Activated CD8-positive, alpha-beta memory T cell treated with anti-CD3 and anti-CD28 coated beads, Interleukin-2, amount 10 ng/mL, durations not matched to agents 7 days and 5 days (primary cell): ENCODE data around the gene VSX1. TPM values are rescaled to one million over a fixed set of nuclear protein-coding genes. Genes with fewer than 3 reads are reported as not detected.

Source experiments
- ATAC-seq: fragments of 150-1000 bp; cut with Tn5 transposase; one replicate; pipeline ENCODE4 v1.10.0; 2021; ENCODE audit warnings: moderate library complexity
- CTCF ChIA-PET: fragments of 350-600 bp; sonication (Branson Sonifier 250); formaldehyde crosslinking; loops from one replicate; lab custom pipeline; 2021; ENCODE audit warnings: antibody characterized with exemption; lab: Charles Lee
- DNase-seq: peaks from one replicate; pipeline ENCODE4 v3.0.0-alpha.2; 2020
- H3K27ac Mint-ChIP-seq: one replicate; pipeline ENCODE4 v1.8.0; 2021; ENCODE audit warnings: mild to moderate bottlenecking, mixed read lengths
- H3K27me3 Mint-ChIP-seq: one replicate; pipeline ENCODE4 v1.8.0; 2021; ENCODE audit warnings: mixed read lengths
- H3K36me3 Mint-ChIP-seq: one replicate; pipeline ENCODE4 v1.8.0; 2021; ENCODE audit warnings: mild to moderate bottlenecking, mixed read lengths
- H3K4me1 Mint-ChIP-seq: one replicate; pipeline ENCODE4 v1.8.0; 2021; ENCODE audit warnings: mixed read lengths
- H3K4me3 Mint-ChIP-seq: one replicate; pipeline ENCODE4 v1.8.0; 2021; ENCODE audit warnings: mild to moderate bottlenecking, moderate library complexity, mixed read lengths
- H3K9me3 Mint-ChIP-seq: one replicate; pipeline ENCODE4 v1.8.0; 2022; ENCODE audit warnings: low read depth, mixed read lengths
- total RNA-seq, 2 experiments: library from RNA; stranded (reverse); gene quantifications; one replicate each; pipeline ENCODE4 v1.2.3, GENCODE V29; 2021

VSX1 gene
- total RNA-seq, 2 experiments from 2014 or later: not detected

DNA sequence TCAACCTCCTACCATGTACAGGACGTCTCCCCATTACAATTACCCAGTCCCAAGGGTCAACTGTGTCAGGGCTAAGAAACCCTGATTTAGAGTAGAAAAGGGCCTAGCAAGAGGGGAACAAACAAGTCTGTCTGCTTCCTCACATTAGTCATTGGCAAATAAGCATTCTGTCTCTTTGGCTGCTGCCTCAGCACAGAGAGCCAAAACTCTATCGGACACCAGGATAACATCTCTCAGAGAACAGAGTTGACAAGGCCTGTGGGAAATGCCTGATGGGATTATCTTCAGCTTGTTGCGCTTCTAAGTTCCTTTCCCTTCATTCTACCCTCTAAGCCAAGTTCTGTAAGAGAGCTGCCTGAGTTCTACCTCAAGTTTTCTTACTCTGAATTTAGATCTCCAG, 19.0 kb upstream of the VSX1 start:
- ATAC-seq: no peak
- no peaks in the 10 kb centered on the region for H3K9me3 Mint-ChIP-seq
- no peak overlapping the region for H3K4me3 Mint-ChIP-seq
- H3K27me3 Mint-ChIP-seq: peaks cover 5% of the 10 kb centered on the region
- no peak for DNase-seq
- H3K4me1 Mint-ChIP-seq: peaks cover 14% of the 10 kb centered on the region
- CTCF ChIA-PET: no interaction called here
- H3K36me3 Mint-ChIP-seq: no peaks in the 10 kb centered on the region
- no peak overlapping the region for H3K27ac Mint-ChIP-seq

DNA sequence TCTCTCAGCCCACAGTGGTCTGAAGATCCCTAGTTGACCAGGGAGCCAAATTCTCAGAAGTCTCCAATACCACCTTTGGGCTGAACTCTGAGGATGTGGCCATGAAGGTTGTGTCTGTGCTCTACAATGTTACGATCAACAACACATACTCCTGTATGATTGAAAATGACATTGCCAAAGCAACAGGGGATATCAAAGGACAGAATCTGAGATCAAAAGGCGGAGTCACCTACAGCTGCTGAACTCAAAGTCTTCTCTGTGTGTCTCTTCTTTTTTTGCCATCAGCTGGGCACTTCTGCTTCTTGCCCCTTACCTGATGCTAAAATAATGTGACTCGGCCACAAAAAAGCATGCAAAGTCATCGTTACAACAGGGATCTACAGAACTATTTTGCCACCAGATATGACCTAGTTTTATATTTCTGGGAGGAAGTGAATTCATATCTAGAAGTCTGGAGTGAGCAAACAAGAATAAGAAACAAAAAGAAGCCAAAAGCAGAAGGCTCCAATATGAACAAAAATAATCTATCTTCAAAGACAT, 17.7 kb upstream of the VSX1 start:
- ATAC-seq (no peak), DNase-seq (no peak)
- CTCF ChIA-PET: no interaction called here
- Mint-ChIP-seq H3K4me3 (no peak overlapping the region), H3K27ac (no peak overlapping the region), H3K27me3 (peaks cover 8% of the 10 kb centered on the region), H3K4me1 (peaks cover 14% of the 10 kb centered on the region), H3K9me3 (no peaks in the 10 kb centered on the region), H3K36me3 (no peaks in the 10 kb centered on the region)

DNA sequence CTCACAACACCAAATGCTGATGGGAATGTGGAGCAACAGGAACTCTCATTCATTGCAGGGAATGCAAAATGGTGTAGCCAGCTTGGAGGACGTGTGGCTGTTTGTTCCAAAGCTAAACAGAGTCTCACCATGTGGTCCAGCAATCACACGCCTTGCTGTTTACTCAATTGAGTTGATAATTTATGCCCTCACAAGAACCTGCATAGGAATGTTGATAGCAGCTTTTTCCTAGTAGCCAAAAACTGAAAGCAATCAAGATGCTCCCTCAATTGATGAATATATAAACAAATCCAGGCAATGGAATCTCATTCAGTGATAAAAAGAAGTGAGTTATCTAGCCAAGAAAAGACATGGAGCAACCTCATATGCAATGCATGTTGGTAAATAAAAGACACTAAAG, 15.6 kb upstream of the VSX1 start:
- DNase-seq: no peak
- Mint-ChIP-seq H3K27me3 (peaks cover 8% of the 10 kb centered on the region), H3K4me3 (no peak overlapping the region), H3K27ac (no peak overlapping the region), H3K36me3 (no peaks in the 10 kb centered on the region), H3K4me1 (peaks cover 15% of the 10 kb centered on the region), H3K9me3 (no peaks in the 10 kb centered on the region)
- ATAC-seq: no peak
- CTCF ChIA-PET: no interaction called here

DNA sequence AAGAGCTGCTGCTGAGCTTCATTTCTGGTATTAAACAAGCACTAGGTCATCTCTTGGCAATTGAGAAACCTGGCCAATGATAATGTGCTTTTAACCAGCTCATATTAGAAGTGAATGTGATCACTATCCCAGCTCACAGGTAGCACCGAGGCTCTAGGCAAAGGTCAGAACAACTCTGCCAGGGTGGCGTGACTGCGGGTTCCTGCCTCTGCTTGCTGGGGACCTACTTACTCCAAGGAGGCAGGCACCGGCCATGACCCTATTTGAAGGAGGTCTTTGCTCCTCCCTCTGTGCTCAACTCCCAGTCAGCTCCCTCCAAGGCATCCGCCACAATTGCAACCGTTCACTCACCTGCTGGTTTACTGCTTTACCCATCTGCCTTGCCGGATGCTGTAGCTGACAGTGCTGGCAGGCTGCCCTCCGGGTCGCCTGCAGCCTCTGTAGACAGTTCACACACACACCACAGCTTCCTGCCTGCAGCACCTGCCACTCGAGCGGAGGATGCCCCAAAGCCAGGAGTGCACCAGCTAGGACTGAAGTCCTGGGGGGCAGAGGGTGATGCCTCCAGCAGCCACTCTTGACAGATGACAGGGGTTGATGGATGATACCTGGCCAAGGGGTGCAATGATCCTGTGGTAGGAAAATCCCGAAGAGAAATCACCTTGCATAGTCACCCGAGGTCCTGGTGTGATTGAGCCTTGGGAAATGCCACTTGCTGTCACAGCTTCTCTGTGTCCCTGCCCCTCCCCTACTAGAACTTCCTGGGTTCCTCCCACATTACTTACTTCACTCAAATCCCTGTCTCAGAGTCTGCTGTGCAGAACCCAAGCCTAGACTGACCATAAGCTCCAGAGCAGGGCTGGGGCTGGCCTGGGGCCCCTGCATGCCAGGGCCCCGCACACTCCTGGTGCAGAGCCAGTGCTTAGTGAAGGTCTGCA, 8.8 kb upstream of the VSX1 start:
- H3K36me3 Mint-ChIP-seq: no peaks in the 10 kb centered on the region
- ATAC-seq (peak; percentile 96), DNase-seq (peak; percentile 86)
- H3K4me1 Mint-ChIP-seq: peaks cover 30% of the 10 kb centered on the region
- peaks cover 16% of the 10 kb centered on the region for H3K27me3 Mint-ChIP-seq
- no peaks in the 10 kb centered on the region for H3K9me3 Mint-ChIP-seq
- H3K4me3 Mint-ChIP-seq: peak overlapping the region; percentile 27
- H3K27ac Mint-ChIP-seq: peak overlapping the region; percentile 66
- CTCF ChIA-PET: interaction anchor here (0.9 to 1.7 kb wide), 4 partner anchors 88 to 160 kb away, joined by 3 to 7 read pairs (median 4); no protein-coding TSS in a partner anchor

DNA sequence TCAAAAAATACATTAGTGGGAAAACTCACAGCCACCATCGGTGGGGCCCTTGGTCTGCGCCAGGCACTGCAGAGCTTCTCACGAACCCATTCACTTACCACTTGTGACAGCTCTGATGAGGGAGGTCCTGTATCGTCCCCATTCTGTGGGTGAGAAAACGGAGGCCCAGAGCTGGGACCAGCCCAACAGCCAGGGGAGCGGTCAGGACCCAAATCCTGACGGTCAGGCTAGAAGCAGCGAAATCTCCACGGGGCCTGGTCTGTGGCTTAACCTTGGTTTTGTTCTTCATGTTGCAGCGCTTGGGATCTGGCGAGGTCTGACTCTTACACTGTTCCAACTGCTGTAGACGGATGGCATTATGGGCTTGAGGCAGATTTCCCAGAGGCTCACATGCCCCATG, 7.7 kb upstream of the VSX1 start:
- DNase-seq: no peak
- CTCF ChIA-PET: interaction anchor here (0.6 kb wide), 1 partner anchor 94 kb away, joined by 3 read pairs; no protein-coding TSS in a partner anchor
- Mint-ChIP-seq H3K4me3 (no peak overlapping the region), H3K9me3 (no peaks in the 10 kb centered on the region), H3K36me3 (no peaks in the 10 kb centered on the region), H3K4me1 (peaks cover 30% of the 10 kb centered on the region), H3K27me3 (peaks cover 20% of the 10 kb centered on the region), H3K27ac (no peak overlapping the region)
- ATAC-seq: no peak

DNA sequence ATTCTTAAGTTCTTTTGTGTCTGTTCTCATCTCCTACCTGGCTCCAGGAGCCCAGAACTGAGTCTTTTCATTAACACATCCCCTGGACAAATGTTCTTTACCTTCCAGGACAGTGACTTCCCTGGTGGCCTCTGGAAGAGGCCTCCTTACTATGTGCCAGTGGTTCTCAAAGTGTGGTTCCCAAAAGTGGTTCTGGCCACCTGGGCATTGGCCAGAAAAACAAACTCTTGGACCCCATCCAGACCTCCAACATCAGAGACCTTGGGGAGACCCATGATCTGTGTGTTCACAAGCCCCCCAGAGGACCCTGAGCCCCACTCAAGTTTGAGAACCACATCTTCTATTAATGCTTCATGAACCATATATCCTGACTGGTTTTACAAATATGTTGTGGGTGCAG, 7.2 kb upstream of the VSX1 start:
- H3K4me1 Mint-ChIP-seq: peaks cover 30% of the 10 kb centered on the region

DNA sequence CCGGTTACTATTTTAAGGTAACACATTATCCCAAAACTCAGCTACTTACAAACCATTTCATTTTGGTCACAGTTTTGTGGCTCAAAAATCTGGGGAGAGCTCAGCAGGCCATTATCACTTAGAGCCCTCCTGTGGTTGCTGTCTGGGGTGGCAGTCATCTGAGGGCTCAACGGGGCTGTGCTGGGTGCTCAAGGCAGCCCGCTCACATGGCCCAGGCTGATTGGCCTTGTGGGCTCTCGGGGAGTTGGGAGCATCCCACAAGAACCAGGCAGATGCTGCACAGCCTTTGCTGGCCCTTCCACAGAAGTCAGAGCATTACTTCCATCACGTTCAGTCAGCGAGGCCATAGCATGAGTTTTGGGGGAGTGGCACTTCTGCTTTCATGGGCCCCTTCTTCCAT, 6.3 kb upstream of the VSX1 start:
- ATAC-seq: no peak
- CTCF ChIA-PET: no interaction called here
- Mint-ChIP-seq H3K9me3 (no peaks in the 10 kb centered on the region), H3K4me1 (peaks cover 32% of the 10 kb centered on the region), H3K27ac (no peak overlapping the region), H3K36me3 (no peaks in the 10 kb centered on the region), H3K27me3 (peaks cover 34% of the 10 kb centered on the region), H3K4me3 (no peak overlapping the region)
- no peak for DNase-seq

More for the DNA sequence above, 7.2 kb upstream of the VSX1 start:
- Mint-ChIP-seq H3K4me3 (no peak overlapping the region), H3K27me3 (peaks cover 26% of the 10 kb centered on the region), H3K9me3 (no peaks in the 10 kb centered on the region), H3K27ac (no peak overlapping the region), H3K36me3 (no peaks in the 10 kb centered on the region)
- no peak for ATAC-seq
- no peak for DNase-seq
- CTCF ChIA-PET: interaction anchor here (0.6 kb wide), 1 partner anchor 94 kb away, joined by 3 read pairs; no protein-coding TSS in a partner anchor

DNA sequence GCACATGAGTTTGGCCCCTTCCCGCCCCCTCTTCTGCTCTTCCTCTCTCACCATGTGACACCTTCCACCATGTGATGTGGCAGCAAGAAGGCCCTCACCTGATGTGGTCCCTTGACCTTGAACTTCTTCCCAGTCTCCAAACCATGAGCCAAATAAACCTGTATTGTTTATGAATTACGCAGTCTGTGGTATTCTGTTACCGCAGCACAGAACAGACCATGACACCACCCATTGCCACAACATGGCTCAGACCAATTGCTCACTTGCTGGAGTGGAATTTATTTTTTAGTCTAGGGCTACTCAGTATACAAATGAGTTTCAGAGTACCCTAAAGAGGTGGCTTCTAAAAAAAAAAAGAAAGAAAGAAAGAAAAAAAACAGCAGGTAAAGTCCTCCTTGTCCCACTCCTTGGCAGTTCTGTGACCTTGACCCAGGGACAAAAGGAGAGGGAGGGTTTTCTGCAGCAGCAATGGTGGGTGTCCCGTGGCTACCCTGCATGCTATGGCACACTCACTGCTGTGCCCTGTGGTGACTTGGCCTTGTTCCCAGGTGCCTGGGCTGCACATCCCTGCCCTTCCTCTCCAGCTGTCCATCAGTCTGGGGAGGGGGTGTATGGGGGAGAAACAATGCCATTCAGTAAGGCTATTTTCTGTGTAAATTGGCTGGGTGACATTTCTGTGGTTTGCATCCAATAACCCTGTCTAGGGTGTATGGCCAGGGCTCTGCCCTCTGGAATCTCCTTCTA, 5.4 kb upstream of the VSX1 start:
- no peak overlapping the region for H3K27ac Mint-ChIP-seq
- H3K4me1 Mint-ChIP-seq: peaks cover 31% of the 10 kb centered on the region
- H3K36me3 Mint-ChIP-seq: no peaks in the 10 kb centered on the region
- ATAC-seq: no peak
- DNase-seq: no peak
- H3K4me3 Mint-ChIP-seq: no peak overlapping the region
- CTCF ChIA-PET: no interaction called here
- H3K9me3 Mint-ChIP-seq: no peaks in the 10 kb centered on the region
- H3K27me3 Mint-ChIP-seq: peaks cover 42% of the 10 kb centered on the region

DNA sequence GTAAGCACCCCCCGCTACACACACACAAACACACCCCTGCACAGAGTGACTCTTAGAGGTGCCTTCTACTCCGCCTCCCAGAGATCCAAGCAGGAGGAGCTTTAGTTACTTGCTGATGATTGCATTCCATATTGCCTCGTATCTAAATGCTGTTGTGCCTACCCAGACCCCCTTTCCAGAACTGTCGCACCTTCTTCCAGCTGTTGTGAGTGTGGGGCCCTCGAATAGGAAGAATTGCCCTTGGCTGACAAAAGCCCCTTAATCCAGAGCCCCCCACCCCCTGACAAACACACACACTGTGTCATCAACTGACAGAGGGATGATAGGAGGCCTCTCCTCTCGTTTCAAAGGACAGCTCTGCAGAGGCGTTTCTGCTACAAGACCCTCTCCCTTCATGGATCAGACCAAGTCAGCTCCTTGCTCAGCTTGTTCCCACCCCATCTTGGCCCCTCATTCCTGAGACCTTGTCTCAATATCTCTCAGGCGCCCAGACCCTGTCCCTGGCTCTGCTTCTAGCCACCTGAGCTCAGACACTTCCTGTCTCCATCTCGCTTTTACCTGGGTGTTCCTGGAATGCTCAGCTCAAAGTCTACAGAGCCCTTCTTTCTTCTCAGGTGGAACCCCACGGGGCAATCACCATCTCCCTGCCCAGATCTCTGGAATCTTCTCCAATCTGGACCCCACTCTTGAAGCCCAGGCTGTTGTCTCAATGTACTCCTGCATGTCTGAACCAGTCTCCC, 4.0 kb upstream of the VSX1 start:
- DNase-seq: no peak
- peaks cover 50% of the 10 kb centered on the region for H3K27me3 Mint-ChIP-seq
- no peak for ATAC-seq
- peaks cover 19% of the 10 kb centered on the region for H3K4me1 Mint-ChIP-seq
- no peak overlapping the region for H3K4me3 Mint-ChIP-seq
- no peaks in the 10 kb centered on the region for H3K36me3 Mint-ChIP-seq
- CTCF ChIA-PET: no interaction called here
- no peak overlapping the region for H3K27ac Mint-ChIP-seq
- H3K9me3 Mint-ChIP-seq: no peaks in the 10 kb centered on the region

DNA sequence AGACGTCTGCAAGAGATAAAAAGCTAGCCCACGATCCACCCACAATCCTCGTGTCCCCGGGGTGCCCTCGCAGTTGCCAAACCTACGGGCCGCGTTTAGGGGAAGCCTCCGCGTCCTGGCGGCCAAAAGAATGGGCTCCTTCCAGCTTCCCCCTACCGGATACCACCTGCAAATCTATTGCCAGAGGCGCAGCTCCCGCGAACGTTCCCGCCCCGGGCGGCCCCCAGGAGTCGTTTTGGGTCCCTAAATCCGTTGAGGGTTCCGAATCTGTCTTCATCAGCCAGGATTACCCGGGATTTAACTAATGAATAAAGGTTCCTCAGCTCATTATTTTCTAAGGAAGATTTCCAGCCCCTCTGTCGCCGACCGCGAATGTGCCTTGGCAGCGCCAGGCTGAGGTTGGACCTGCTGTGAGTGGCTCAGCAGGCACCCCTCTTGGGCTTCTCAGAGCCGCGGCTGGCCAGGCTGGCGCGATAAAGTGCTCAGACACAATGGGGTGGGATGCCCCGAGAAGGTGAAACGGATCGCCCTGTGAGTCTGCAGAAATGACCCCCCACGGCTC, 2.8 kb upstream of the VSX1 start:
- DNase-seq (no peak), ATAC-seq (no peak)
- Mint-ChIP-seq H3K4me1 (peaks cover 10% of the 10 kb centered on the region), H3K27me3 (peaks cover 61% of the 10 kb centered on the region), H3K27ac (no peak overlapping the region), H3K36me3 (peaks cover 2% of the 10 kb centered on the region), H3K9me3 (no peaks in the 10 kb centered on the region), H3K4me3 (no peak overlapping the region)
- CTCF ChIA-PET: no interaction called here

DNA sequence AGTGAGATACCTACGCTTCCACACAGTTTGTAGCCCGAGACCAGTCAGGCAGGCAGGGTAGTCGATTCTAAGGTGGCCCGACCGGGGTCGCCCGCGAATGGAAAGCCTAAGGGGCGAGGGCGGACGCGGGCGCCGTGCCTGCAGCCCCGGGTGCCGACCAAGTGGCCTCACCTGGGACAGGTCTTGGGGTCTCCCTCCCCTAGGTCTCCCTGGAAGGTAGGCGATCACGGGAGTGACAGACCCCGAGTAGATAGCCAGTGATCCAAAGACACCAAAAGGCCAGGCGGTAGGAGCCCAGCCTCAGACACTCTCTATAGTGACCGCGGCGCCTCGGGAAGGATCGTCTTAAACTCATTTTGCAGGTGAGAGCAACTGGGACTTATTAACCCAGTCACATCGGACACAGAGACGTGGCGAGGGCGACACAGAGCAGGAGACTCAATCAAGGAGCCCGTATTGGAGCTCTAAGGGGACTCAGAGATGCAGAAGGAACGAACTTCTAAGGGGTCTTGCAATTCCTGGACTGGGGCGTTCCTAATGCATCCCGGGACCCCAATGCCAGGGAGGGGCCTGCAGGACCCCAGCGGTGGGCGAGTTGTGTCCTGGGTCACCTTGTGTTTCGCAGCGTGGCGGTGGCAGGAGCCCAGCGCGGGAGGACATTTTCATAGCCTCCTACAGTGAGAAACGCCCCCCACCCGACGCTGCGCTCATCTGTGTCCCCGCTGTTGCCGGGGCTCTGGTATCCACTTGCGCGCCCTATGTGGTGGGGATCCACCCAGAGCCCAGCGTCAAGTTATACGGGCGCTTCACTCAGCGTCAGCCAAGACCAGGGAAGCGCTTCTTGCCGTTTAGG, 2.1 kb upstream of the VSX1 start:
- Mint-ChIP-seq H3K36me3 (peaks cover 2% of the 10 kb centered on the region), H3K9me3 (no peaks in the 10 kb centered on the region), H3K27me3 (peaks cover 68% of the 10 kb centered on the region), H3K27ac (no peak overlapping the region), H3K4me1 (peaks cover 6% of the 10 kb centered on the region), H3K4me3 (no peak overlapping the region)
- ATAC-seq (no peak), DNase-seq (no peak)
- CTCF ChIA-PET: no interaction called here

DNA sequence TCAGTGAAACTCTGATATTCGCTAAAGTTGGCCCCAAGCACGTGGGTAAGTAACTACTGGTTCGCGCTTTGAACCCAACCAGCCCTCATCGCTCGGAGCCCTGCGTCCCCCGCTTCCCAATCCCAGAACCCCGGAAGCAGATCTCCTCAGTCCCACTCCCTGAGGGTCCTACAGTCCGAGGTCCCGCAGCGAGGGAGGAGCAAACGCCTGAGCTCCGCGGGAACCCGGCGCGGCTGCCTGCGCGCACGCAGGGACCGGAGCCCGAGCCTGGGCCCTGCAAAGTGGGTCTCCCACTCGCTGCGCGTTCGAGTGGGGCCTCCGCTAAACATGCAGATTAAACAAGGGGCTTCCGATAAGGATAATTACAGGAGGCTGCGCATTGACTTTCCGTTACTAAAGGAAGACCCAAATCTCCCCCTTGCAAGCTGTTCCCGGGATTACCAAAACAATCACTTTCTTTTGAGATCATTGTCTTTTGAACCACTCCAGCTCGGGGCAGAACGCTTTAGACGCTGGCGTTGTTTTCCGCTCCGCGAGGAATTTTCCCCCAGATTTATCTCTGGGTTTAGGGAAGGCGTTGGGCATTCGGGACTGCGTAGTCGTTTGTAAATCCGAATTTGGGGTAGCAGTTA, 1.3 kb upstream of the VSX1 start:
- CTCF ChIA-PET: no interaction called here
- no peak overlapping the region for H3K4me3 Mint-ChIP-seq
- no peaks in the 10 kb centered on the region for H3K9me3 Mint-ChIP-seq
- no peak for DNase-seq
- H3K36me3 Mint-ChIP-seq: peaks cover 2% of the 10 kb centered on the region
- ATAC-seq: no peak
- H3K27me3 Mint-ChIP-seq: peaks cover 76% of the 10 kb centered on the region
- H3K27ac Mint-ChIP-seq: no peak overlapping the region
- H3K4me1 Mint-ChIP-seq: peaks cover 6% of the 10 kb centered on the region
